Hematopoietic multipotent progenitor cell treated with erythropoietin and hydrocortisone succinate and interleukin-3 and kit ligand, for 4 days (in vitro differentiated cells): ENCODE results near the gene STX3.
"Not testable (repeated sequence)": the region's sequence is repeated elsewhere in the genome, so short reads cannot be mapped to it uniquely, and the experiment has no call there.

Source experiments
- DNase-seq: peaks from one replicate; pipeline ENCODE4 v3.0.0-alpha.2; 2015

The STX3 gene

DNA sequence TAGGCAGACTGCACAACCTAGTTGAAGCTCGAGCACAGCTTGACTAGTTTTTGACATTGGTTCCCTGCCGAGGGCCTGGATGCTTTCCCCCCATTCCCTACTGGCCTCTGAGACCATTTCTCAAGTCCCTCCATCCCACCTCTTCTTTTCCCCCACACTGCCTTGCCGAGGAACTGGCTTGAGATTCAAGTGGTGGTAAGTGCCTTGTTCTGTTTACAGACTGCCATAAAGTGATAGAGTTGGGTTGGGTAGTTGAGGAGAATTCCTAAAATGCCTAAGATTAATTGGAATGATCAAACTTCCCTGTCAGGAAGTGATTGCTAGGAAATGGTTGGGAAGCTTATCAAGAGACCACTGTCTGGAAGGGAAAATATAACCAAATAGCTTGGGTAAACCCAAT, 39.2 kb downstream of the STX3 start:
- DNase-seq: no peak

DNA sequence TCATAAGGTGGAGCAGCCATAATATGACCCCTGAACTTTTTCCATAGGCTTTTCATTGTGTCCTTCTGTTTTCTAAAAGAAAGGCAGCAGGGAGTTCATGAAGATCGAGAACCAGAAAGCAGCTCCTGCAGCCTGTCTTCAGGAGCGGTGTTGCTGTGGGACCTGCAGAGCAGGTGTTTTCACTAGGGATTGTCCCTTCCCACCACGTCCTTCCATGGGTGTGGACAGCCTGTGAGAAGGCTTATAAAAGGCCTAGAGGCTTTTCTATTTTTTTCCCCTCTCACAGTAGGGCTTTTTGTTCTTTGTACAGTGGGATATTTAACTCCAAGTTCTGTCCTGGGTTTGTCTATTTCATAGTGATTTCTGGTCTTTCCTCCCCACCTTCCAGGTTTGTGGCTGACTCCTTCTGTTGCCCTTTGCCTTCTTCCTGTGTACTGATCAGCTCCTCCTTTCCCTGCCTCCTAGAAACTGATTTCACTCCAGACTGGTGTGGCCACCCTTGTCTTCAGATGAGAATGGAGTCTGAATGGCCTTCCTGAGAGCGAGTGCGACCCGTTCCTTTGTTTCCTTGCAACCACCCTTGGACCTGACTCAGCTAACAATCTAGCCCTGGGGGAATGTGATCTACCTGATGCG, 45.3 kb downstream of the STX3 start:
- DNase-seq: no peak

DNA sequence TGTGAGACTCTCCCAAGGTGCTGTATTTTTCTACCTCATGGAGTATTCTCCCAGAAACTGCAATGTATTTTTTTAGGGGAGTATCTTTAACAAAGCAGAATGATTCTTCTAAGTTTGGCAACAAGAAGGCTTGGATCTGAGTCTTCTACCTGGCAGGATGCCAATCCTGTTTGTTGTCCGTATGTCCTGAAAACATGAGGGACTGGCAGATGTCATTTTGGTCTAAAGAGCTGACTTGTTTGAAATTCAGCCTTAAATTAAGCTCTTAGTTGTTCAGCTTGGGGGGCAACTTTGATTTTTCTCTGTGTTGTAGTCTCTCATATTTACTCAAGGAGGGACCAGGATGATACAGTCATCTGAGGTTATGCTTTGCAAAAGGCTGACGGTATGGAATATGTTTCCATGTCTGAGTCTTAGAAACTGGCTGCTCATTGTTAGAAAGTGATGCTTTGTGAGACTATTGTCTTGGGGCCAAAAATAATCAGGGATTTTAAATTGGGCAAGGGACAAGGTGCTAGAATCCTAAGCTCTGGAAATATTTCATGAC, 46.1 kb downstream of the STX3 start:
- no peak for DNase-seq

DNA sequence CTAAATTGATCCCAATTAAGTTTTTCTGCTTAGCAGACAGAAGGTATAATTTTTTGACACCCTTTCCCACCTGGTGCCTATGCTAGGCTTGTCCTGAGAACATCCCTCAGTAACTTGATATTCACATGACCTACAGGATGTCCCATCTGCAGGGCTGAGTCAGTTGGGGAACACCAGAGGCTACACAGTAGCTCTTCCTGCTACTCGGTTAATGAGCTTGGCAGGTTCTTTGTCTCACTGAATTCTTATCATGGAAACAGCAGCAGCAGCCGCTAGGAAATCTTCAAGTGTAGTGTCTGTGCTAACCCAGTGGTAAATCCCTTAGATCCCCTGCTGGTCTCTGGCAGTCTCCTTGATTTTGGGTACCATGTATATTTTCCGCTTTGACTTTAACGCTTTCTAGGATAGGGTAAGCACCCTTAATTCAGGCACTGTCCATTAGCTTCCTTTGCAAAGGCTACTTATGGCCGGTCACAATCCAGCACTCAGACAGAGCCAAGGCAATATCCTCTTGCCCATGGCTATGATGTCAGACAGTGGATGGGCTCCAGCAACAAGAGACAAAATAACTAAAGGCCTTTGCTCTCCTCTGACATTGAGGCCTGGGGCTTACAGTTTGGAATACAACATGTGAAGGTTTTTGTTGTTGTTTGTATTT, 46.9 kb downstream of the STX3 start:
- DNase-seq: no peak

DNA sequence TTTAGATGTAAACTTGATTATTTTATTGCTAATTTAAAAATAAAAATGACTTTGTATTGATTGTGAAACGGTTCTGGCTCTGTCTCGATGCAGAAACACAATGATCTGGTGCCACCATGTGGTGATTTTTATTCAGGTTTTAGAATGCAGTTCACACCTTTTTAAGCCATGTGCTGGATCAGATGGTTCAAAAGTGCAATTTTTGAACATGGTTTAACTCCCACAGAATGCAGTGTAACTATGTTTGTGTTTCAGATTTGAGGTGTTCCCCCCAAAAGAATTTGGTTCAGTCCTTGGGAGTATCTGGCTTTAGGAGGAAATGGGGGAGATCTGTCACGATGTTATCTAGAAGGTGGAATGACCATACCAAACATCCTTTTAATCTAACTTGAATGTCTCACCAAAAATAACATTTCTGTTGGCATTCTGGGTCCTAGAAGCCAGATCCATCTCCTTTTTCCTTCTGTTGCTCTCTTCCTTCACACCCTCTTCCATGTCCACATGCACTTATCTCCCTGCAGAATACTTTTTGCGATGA, 47.5 kb downstream of the STX3 start:
- peak; percentile 83 for DNase-seq

DNA sequence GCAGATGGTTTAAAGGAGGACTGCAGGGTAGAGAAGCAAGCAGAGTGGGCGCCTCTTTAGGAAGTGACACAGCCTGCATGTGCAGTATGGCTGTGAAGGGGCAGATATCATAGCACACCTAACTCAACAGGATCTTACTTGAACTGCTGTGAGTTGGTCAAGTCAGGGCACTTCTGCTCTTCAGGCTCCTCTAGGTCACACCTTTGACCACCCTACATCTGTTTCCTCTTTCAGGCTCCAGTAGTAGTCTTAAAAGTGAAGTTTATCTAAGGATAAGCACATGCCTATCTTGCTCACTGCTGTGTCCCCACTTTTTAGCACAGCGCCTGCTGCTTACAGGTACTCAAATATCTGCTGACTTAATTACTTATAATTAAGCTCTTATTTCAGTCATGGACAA, 48.9 kb downstream of the STX3 start:
- DNase-seq: peak; percentile 33

DNA sequence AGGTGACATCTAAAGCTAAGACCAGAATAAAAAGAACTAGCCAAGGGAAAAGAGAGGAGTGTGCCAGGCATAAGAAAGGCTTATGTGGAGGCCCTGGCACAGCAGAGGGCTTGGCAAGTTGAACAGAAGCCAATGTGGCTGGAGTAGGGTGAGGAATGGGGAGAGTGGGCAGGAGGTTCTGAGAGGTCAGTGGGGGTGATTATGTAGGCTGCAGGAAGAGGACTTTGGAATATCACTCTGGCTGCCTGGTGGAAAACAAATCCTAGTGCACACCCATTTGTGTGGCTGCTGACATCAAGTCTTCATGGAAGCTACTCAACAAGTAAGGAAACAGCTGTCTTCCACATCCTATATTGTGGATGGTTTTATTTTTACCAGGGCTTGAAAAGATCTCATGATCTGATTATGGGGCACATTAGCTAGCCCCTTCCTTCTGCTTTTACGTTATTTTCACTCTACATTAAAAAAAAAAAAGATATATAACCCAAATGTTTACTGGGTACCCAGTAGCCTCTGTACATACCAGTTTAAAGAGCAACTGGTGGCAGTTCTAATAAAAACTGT, 52.0 kb downstream of the STX3 start:
- DNase-seq: peak; percentile 25

DNA sequence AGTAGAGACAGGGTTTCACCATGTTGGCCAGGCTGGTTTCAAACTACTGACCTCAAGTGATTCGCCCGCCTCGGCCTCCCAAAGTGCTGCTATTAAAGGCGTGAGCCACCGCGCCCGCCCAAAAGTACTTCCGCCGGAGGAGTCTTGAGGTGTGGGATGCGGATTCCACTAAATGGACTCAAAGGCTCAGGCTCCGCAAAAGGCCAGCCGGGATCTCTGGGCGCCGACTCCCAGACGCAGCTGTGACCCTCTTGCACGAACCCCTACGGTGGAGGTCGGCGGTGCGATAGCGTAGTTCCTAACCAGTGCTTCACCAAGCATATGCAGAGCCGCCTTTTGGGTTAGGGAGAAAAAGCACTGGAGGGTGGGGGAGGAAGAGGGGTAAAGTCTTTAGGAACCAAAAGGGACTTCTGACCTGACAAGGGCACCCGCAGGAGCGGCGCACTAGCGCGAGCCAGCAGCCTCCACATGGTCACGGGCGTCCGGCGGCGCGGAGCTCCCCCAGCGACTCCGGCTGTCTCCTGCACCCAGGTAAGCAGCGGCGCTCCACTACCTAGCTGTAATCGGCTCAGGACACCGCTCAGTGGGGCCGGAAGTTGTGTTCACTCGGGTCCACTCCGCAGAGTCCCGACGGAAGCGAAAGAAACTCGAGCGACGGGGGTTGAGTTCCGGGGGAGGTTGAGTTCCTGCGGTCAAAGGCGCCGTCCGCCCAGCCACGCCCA, 55.2 kb downstream of the STX3 start, which contains the start of gene MRPL16:
Gene MRPL16 (minus strand): TSS at position 590 of the 722 bp plus-strand sequence. CDS start 120 bp downstream, at position 470.
- DNase-seq: peak; percentile 96

DNA sequence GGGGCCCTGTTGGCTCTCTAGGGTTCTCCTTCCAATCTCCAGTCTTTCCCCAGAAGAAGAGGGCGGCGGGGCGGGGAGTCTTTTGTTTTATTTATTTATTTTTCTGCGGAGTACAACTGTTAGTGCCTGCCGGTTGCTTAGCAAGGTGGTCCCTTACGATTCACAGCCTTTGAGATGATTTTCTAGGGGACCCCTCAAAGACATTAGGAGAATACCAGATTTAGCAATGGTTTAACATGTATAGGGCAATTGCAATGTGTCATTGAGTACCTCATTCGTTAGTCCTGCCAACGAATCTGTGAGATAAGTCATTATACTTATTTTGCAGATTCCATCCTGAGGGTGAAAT, 55.7 kb downstream of the STX3 start:
- DNase-seq: no peak

DNA sequence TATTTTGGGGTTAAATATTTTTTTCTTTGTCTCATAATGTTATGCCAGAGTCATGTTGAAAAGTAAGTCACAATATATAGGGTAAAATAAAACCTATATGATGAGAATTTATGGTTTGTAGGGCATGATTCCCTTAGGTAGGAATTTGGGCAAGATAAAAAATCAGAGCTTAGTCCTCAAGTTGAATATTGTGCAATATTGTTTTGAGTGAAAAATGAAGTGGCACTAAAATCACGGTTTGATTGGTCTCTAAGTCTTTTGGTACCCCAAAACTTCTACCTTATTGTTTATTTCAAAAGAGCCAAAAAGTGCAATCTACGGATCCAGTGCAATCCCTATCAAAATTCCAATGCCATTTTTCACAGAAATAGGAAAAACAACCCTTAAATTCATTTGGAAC, 57.0 kb downstream of the STX3 start:
- no peak for DNase-seq

DNA sequence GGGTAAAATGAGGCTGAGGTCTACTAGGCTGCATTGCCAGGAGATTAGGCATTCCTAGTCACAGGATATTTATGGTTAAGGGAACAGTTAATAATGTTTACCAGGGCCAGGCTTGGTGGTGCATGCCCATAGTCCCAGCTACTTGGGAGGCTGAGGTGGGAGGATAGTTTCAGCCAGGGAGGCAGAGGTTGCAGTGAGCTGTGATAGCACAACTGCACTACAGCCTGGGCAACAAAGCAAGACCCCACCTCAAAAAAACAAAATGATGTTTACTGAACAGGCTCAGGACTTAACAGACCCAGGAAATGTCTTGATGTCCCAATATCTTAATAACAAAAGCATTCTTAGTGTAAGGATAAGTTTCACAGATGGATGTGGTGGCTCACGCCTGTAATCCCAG, 58.2 kb downstream of the STX3 start:
- no peak for DNase-seq

DNA sequence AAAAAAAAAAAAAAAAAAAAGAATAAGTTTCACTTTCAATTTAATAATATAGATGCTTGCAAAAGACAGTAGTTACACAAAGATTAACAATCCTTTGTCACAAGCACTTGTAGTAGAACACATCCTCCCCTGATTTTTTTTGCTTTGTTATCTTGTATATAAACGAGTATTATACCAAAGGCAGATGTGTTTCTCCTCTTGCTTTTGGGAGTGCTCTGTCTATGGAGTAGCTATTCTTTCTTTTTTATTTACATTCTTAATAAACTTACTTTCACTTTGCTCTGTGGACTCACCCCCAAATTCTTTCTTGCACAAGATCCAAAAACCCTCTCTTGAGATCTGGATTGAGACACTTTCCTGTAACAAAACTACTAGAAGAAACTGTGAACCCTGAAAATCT, 58.8 kb downstream of the STX3 start:
- peak; percentile 40 for DNase-seq

DNA sequence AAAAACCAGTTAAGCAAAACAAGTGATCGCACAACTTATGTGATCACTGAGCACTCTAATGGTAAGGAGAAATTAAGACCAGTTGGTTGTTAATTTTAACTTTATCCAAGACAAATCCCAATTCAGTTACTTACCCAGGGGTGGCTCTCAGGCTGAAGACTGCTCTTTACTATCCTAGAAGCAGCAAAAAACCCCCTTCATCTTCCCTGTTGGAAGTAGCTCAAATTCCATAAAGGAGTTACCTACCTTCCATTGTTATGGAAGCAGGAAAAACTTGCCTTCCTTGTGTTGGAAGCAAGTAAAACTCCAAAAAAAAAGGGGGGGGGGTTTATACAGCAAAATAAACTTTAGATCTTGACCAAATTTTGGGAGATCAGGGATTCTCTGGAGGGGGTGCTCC, 60.6 kb downstream of the STX3 start:
- DNase-seq: no peak

DNA sequence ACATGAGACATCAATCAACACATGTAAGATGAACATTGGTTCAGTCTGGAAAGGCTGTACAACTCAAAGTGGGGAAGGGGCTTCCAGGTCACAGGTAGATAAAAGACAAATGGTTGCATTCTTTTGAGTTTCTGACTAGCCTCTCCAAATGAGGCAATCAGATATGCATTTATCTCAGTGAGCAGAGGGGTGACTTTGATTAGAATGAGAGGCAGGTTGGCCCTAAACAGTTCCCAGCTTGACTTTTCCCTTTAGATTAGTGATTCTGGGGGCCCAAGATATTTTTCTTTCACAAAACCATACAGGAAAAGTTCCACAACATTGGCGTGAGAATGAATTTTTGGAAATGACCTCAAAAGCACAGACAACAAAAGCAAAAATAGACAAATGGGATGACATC, 61.3 kb downstream of the STX3 start:
- not testable (repeated sequence) for DNase-seq

DNA sequence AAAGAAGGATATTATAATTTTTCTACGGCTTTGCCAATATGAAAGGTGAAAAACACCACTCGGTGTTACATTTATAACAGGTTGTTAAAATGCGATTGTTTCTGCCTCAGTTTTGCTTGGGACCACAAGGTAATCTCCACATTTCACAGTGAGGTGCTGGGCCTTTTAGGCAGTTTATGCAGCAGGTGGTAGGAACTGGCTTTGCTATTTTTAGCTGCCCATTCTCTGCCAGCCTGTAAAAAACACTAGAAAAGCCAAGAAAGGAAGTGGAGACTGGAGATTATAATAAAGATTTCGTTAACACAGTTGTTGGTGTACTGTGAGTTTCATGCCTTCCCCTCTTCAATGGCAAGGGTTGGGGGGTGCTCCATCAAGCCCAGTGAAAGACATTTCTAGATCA, 63.4 kb downstream of the STX3 start:
- peak; percentile 72 for DNase-seq

DNA sequence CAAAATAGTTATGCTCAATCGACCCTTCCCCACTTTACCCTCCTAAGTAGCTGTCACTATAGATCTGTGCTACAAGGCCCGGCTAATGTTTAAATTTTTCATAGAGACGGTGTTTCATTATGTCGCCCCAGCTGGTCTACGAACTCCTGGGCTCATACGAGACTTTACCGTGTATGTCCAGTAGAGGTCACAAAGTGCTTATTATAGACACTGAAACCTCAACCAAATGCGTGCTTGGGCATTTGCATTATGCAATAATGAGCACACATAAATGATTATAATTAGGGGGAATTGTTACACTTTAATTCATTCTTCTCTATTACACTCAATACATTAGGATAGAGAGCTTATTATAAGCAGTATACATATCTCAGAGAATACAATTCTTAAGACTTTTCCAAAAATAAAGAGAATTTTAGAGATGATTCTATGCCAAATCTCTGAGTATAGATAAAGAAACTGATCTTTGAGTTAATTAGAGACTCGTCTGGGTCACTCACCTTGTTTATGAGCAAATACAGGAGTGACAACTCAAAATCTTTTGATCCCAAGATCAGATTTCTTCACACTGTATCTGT, 67.9 kb downstream of the STX3 start:
- peak; percentile 93 for DNase-seq

DNA sequence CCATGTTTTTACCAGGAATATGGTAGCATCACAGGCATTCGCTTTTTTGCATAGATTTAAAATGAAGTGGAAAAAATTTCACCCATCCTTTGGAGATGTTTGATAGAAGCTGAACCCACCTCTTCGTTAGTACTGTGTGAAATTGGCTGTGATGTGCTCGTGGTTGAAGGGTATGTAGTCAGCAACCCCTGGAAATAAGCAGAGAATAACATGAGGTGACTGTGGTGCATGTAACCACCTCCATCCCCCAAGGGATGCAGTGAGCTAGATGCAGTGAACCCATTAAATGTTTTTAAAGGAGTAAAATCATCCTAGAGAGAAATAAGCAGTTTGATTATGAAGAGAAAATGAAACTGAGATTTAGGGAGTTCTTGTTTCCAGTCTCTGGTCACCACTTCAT, 74.2 kb downstream of the STX3 start:
- DNase-seq: no peak

DNA sequence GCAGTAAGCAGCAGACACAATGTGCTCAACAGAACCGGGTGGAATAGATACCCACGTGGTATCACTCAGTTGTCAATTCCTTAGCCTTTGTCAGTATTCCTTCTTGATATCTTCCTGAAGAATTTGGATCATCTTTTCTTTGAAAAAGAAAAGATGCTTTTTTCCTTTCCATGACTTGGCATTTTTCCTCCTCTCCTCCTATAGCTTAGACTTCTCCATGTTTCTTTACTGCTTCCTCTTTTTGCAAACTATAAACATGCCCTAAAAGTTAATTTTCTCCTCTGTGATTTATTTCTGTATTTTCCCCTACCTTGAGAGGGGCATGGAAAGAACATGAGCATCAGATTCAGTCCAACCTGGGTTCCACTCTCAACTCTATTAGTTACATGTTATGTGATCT, 78.4 kb downstream of the STX3 start:
- no peak for DNase-seq

DNA sequence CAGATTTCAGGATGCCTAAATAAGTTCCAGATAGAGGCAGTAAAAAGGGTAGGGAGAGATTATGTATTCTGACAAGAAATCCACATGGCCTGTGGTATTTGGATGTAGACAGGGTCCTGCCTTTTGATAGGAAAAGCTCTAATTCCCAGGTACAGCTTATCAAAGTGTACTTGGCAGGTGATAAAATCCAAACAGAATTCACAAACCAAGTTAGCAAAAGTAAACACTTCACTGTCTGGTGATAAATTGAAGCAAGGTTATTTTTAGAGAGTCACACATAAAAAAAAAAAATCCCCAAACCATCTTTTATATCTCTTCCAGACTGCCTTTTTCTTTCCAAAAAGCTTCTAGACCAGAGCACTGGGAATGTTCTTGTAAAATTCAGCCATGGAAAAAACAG, 84.4 kb downstream of the STX3 start:
- DNase-seq: no peak

DNA sequence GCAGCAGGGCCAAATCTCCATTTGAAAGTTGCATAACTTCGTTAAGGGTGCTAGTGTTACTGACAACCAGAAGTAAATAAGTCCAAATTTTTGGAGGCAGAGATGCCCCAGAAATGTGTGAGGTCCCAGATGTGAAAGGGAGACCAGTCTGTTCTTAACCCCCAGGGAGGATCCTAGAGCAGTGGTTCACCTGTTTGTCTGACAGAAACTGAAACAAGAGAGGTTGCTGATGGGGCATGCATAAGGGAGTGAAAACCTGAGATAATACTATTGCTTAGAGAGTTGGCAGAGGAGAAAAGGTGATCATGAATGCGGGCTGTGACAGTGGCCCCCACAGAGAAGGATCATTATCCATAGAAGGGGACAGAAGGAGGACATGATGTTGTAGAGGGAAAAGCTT, 86.3 kb downstream of the STX3 start:
- DNase-seq: no peak

DNA sequence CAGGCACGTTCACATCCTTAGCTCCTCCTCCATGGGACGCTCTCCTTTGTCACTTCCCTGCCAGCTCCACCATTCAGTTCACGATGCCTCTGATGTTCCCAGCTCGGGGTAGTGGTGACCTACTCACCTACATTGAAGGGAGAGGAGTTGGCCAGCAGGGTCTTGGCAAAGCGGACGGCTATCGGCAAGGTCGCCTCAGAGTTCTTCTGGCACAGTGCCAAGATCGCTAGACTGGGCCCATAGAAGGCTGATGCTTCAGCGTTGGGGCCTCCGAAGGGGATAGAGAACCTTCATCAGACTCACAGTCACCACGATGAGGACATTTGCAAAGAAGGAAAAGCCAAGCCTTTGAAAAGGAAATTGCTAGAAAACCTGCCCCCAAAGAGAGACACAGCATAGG, 87.1 kb downstream of the STX3 start:
- DNase-seq: no peak

DNA sequence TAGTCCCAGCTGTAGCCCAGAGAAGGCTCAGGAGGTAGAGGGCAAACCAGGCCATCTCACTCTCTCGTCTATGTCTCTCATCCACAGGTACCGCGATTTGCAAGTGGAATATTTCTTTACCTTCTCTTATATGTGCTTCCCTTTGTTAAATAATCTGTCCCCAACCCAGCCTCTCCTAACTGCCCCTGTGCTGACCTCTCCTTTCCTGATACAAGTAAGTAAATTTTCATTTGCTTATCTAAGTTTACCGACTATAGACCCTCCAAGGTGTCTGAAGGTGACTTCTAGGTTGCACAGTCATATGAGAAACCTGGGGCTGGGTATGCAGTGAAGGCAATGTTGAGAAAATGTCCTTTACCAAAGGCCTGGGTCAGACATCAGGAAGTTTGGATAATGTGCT, 90.2 kb downstream of the STX3 start, which contains the start of gene CBLIF:
Gene CBLIF (minus strand): TSS at position 101 of the 400 bp plus-strand sequence. CDS start 46 bp downstream, at position 55.
- DNase-seq: no peak

DNA sequence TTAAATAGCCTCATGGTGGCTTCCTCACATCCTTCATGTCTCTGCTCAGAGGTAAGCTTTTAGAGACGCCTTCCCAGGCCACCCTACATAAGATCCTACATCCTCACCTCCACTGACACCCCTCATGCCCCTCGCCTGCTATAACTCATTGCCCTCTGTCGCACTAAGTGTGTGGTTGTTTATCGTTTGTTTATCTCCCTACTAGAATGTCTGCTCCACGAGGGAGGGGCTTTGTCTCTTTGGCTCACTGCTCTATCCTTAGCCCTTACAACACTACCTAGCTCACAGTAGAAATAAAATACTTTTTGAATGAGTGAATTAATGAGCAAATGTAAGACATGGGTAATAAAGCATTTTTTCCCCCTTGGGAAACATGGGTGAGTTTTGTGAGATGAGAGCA, 91.4 kb downstream of the STX3 start:
- no peak for DNase-seq
